ENCODE data around the gene TOR4A.
"Not testable (repeated sequence)": the region's sequence is repeated elsewhere in the genome, so short reads cannot be mapped to it uniquely, and the experiment has no call there.

Gene TOR4A

DNA sequence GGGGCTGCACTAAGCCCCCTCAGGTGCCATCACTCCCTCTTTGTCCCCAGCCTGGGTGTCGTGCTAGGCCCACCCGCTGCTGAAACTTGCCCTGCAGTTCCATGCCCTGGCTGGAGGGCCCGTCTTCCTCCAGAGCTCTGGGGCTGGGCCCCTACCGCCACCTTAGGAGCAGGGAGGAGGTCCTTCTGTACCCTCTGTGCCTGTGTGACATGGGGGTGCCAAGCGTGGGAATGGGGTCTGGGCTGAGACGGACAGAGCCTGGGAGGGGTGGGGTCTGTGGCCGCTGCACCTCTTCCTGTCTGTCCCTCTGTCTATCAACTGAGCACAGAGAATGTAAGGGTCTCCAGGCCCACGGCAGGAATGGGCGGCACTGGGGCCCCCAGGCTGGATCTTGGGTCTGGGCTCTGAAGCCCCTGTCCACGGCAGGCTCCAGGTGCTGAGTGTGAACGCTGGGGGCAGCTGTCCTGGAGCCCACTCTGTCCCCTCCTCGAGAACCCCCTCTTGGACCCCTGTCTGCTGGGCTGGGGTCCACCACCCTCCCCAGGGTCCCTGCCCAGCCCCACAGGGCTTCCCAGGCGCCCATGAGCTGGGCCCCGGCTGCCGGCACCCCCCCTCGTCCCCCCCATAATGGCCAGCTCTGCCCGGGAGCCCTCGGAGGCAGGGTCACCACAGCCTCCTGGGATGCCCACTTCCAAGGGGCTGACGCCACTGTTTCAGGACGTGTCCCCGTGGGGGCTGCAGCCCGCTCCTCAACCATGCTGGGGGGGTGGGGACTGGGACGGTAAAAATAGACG lies 40.4 kb downstream of the TOR4A start:
- no peak for DNase-seq (ENCODE audit: low spot score)

DNA sequence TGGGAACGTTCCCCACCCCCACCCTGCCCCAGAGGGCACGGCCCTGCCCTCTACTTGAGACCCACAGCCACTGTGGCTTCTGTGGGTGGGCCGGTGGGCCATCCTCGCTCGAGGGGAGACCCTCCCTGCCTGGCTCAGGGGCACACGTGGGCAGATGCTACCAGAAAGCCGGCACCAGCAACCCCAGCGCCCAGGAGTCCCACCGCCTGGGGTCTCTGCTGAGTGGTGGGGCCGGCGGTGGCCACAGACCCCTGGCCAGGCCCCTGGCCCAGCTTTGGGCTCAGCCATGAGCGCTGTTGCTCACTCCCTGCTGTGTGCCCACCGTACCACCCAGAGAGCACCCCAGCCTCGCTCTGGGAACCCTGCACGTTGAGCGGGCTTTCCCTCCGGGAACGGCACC lies 41.1 kb downstream of the TOR4A start:
- no peak for DNase-seq (ENCODE audit: low spot score)

DNA sequence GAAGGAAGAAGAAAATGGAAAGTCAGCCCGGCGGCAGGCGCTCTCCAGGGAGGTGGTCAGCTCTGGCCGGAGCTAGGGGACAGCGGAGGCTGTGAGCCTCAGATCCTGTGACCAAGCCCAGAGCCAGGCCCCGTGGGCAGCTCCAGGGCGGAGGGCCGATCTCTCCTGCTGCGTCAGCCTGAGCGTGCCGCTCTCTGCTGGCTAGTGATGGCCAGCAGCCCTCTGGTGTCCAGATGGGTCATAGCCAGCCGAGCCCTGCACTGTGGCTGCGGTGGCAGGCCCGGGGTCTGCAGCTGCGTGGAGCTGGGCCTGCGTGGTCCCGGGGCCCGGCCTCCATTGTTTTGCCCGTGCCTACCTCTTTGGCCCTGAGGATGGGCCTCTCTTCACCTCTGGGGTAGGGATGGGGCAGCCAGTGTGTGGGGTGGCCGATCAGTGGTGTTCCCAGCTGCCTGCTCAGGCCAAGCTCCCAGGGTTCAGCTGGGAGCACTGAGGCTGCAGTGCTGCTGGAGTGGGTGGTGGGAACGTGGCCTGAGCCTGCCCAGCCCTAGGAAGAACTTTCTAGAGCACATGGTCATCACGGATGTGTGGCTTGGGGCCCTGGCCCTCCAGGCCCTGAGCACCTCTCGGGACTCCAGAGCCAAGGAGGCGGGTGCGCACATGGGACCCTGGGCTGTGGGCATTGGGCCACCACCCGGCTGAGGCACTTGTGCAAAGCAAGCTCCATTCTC lies 41.6 kb downstream of the TOR4A start:
- no peak for DNase-seq (ENCODE audit: low spot score)

DNA sequence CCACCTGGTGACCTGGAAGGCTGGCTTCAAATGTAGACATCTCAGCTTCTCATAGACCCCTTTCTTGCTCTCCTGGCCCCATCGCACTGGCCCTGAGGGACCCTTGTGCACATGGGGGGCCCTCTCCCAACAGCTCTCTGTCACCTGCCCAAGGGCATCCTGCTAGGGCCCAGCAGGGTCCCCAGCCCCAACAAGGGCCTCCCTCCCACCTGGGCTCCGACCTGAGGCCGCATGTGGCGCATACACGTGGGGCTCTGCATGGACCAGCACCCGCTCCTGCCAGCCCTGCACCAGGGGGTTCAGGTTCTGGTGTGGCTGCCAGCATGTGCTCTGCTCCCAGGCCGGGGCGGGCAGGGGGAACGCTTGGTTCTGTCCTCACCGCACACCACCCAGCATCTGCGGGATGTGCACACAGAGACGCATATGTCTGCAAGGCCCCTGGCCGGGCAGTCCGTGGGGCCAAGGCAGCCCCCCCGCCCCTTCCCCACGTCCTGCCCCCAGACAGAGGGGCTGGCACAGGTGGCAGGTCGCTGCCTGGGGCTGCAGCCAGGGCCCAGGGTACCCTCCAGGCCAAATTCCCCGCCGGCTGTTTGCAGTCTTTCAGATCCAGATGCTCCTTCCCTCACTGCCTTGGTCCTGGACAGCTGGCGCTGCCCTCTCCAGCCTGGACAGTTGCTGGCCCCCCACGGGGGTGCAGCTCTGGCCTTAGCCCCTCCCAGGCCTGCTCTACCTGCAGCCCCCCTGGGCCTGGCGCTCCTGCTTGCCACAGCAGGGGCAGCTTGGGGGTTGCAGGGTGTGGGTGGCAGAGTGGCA lies 42.4 kb downstream of the TOR4A start:
- DNase-seq (ENCODE audit: low spot score), result no peak

DNA sequence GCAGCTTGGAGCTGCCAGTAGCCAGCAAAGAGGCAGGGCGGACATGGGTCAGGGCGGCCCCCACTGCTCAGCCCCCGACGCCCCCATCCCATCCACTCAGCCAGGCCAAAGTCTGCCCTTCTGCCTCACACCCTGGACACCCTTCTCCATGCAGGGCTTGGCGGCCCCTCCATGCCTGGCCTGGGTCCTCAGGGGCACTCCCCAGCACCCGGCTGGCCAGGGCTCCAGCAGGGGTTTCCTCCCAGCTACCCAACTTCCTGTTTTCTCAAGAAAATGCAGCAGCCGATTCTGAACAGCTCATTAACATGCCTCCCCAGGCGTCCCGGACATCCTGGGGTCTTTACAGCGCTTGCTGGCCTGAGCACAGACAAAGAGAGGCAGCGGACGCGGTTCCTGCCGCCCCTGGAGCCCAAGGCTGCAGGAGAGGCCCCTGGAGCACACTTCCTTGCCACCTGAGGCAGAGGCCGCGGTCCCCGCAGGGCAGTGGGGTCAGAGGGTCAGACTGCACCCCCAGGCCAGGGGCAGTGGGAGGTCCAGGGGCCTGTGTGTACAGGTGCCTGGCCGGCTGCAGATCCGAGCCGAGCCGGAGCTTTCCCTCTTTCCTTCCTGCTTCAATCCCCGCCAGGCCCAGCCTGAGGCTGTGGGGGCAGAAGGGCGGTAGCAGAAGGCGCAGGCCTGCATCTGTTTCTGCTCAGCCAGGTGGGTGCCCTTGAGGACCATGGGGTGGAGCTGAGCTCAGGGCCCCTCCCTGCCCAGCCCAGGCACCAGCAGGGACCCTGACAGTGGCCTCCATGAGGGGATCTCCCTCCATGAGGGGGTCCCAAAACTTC lies 43.2 kb downstream of the TOR4A start:
- no peak for DNase-seq (ENCODE audit: low spot score)

DNA sequence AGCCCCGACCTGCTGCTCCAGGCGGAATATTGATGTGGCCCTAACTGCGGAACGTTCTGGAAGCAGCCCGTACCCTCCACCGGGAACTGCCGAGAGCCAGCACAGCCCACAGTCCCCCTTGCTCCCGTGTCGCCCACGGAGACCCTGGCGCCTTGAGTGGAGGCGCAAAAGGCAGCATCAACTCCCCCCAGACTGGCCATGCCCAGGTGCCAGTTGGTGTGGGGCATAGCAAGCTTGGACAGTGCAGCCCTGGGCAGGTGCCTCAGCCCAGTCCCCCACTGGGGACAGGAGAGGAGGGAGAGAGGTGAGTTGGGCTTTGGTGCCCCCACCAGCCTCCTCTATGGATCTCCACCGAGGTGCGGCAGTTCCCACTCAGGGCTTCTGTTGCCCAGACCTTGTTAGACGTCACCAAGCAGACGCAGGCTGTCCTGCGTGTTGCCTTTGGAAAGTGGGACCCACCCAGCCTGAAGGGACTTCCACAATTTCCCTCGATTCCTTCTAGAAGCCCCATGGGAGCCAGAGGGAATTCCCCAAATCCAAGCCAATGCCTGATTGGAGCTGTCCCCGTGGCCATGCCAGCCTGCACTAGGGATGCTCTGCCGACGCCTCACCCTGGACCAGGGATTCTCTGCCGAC lies 44.3 kb downstream of the TOR4A start:
- DNase-seq (ENCODE audit: low spot score), result no peak

DNA sequence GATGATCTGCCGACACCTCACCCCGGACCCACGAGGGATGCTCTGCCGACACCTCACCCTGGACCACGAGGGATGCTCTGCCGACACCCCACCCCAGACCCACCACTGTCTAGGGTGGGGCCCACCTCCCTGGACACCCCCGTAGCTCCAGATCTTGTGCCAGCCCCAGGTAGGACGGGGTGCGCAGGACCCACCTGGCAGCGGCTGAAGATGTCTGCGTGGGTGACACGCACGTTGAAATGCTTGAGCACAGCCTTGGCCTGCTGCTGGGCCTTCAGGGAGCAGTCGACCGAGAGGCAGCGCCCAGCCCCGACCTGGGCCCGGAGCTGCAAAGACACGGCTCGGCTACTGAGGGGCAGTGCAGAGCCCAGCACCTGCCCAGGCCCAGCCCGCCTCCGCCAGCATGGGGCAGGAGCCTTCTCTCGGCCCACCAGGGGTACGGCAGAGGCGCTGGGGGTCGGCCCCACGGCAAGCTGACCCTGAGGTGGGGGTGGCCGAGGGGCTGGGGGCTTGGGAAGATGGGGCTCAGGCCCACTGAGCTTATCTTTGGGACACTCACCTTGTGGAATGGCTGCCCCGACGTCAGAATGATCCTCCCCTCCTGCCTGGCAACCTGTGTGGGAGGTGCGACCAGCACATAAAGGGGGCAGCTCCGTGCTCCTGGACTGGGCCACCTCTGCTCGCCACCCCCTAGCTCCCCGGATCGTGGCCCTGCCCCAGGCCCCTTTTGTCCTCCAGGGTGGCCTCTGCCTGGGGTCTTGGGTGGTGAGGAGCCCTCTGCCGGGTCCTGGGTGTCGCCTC lies 46.2 kb downstream of the TOR4A start:
- no peak for DNase-seq (ENCODE audit: low spot score)

DNA sequence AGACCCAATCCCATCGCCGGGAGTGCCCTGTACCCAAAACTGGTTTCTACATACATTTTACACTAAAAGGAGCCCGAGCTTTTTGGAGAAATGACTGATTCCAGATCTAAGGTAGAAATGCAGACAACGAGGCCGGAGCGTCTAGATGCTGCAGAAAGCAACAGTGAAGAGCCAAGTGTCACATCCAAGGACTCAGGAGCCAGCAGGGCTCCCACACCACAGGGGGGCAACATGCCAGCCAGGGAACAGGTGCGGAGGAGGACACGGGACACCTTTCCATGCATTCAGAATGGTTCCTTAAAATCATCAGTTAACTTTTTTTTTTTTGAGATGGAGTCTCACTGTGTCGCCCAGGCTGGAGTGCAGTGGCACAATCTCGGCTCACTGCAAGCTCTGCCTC lies 47.6 kb downstream of the TOR4A start:
- no peak for DNase-seq (ENCODE audit: low spot score)

DNA sequence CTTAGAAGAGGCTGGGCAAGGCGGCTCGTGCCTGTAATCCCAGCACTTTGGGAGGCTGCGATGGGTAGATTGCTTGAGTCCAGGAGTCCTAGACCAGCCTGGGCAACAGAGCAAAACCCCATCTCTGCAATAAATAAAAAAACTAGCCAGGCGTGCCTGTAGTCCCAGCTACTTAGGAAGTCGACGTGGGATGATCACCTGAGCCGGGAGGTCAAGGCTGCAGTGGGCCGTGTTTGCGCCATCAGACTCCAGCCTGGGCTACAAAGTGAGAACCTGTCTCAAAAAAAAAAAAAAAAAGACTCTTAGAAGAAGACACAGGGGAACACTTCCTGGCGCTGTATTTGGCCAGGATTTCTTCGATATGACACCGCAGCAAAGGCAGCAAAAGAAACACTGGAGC lies 48.3 kb downstream of the TOR4A start:
- no peak for DNase-seq (ENCODE audit: low spot score)

DNA sequence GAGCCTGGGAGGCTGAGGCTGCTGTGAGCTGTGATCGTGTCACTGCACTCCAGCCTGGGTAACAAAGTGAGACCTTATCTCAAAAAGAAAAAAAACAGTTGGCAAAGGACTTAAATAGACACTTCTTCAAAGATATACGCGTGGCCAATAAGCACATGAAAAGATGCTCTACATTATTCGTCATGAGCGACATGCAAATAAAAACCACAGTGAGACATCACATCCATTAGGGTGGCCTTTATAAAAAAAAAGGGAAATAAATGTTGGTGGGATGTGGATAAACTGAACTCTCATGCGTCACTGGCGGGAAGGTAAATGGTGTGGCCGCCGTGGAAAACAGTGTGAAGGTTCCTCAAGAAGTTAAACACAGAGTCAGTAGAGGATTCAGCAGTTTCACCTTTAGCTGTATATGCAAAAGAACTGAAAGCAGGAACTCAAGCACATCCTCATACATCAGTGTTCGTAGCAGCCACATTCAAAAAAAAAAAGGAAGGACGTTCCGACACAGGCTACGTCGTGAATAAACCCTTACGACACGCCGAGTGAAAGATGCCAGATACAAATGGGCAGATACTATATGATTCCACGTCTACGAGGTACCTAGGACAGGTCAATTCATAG lies 49.0 kb downstream of the TOR4A start:
- DNase-seq (ENCODE audit: low spot score), result no peak

DNA sequence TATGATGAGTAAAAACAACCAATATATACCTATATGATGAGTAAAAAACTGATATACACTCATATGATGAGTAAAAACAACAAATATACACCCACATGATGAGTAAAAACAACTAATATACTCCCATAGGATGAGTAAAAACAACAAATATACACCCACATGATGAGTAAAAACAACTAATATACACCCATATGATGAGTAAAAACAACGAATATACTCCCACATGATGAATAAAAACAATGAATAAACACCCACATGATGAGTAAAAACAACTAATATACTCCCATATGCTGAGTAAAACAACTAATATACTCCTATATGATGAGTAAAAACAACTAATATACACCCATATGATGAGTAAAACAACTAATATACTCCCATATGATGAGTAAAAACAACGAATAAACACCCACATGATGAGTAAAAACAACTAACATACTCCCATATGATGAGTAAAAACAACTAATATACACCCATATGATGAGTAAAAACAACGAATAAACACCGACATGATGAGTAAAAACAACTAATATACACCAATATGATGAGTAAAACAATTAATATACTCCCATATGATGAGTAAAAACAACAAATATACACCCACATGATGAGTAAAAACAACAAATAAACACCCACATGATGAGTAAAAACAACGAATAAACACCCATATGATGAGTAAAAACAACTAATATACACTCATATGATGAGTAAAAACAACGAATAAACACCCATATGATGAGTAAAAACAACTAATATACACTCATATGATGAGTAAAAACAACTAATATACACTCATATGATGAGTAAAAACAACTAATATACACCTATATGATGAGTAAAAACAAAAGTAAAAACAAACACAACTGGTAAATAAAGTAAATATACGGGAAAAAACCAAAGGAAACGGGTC lies 50.4 kb downstream of the TOR4A start:
- DNase-seq (ENCODE audit: low spot score), result not testable (repeated sequence)

DNA sequence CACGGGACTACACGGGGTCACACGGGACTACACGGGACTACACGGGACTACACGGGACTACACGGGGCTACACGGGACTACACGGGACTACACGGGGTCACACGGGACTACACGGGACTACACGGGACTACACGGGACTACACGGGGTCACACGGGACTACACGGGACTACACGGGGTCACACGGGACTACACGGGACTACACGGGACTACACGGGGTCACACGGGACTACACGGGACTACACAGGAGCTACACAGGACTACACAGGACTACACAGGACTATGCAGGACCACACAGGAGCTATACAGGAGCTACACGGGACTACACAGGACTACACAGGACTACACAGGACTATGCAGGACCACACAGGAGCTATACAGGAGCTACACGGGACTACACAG lies 52.1 kb downstream of the TOR4A start:
- DNase-seq (ENCODE audit: low spot score), result not testable (repeated sequence)

DNA sequence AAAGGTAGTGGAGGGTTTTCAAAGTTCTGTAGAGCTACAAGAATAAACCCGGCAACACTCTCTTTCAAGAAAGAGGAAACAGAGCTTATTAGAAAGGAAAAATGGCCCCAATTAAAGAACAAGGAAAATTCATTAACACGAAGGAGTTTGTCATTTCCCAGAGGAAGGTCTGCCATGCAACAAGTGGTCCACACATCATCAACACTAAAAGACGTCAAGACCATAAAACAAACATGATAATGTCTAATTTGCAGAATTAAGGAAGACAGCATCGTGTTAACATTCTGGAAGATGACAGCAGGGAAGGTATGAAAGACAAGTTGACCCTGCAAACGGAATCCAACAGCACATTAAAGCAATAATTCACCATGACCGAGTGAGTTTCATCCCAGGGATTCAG lies 53.2 kb downstream of the TOR4A start:
- DNase-seq (ENCODE audit: low spot score), result no peak

DNA sequence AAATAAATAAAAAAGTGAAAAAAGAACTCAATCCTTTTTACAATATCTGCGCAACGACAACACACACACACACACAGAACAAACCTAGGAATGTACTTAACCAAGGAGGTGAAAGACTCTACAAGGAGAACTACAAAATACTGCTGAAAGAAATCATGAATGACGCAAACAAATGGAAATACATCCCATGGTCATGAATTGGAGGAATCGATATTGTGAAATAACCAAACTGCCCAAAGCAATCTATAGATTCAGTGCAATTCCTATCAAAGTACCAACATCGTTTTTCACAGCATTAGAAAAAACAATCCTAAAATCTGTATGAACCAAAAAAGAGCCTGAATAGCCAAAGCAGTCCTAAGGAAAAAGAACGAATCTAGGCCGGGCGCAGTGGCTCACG lies 54.4 kb downstream of the TOR4A start:
- DNase-seq (ENCODE audit: low spot score), result no peak
